AG04449 (cell line): ENCODE data around the gene SLC16A3.
"Not testable (repeated sequence)": the region's sequence is repeated elsewhere in the genome, so short reads cannot be mapped to it uniquely, and the experiment has no call there.

Experiments used
- CTCF ChIA-PET: fragments of 350-600 bp; formaldehyde crosslinking; extraction: SDS; loops from one replicate; lab custom pipeline; 2021; ENCODE audit warnings: antibody characterized with exemption; lab: Yijun Ruan, JAX
- POLR2A ChIA-PET: fragments of 400-600, 350-600 bp; formaldehyde crosslinking; extraction: SDS; loops from one replicate; lab custom pipeline; 2020; ENCODE audit warnings: antibody characterized with exemption, inconsistent platforms; lab: Yijun Ruan, JAX
- DNase-seq: peaks from one replicate; pipeline ENCODE4 v3.0.0-alpha.2; 2010; ENCODE audit warnings: low read depth, low spot score
- H3K4me3 ChIP-seq: 2 replicates; pipeline ENCODE4 v1.5.1; 2011; ENCODE audit warnings: low read depth, mild to moderate bottlenecking, control low read depth, low read length
- TF ChIP-seq, protein P1 (sequence below): IDR thresholded peaks from one replicate; pipeline ENCODE4 v1.5.1; 2011; ENCODE audit warnings: mild to moderate bottlenecking, moderate library complexity, low read length, control low read depth, inconsistent platforms; ENCODE audit not compliant: insufficient read depth; ENCODE audit errors: missing control alignments

The SLC16A3 gene

DNA sequence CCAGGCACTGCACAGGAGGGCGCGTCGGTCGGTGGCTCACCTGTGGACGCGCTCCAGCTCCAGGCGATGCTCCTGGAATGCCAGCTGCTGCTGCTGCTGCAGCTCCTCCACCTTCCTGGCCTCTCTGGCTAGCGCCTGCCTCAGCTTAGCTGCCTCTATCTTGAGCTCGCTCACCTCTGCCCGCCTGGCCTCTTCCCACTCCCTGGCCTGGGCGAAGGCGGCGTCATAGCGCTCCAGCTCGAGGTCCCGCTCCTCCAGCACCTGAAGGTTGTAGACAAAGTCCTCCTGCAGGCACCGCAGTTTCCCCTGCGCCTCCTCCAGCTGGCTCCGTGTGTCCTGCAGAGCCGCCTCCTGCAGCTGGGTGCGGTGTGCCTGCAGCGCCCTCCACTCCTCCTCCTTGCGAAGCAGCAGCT, 27.3 kb upstream of the SLC16A3 start:
- DNase-seq: no peak
- ChIA-PET CTCF (interaction anchor here (1.1 kb wide), 1 partner anchor 40 kb away, joined by 4 read pairs; no protein-coding TSS in a partner anchor), POLR2A (interaction anchor here (0.7 to 2.4 kb wide), 3 partner anchors 10 to 42 kb away, joined by 6 to 9 read pairs (median 6); partner anchors contain the start of gene SLC16A3)
- H3K4me3 ChIP-seq: no peak overlapping the region
- TF ChIP-seq, protein P1, sequence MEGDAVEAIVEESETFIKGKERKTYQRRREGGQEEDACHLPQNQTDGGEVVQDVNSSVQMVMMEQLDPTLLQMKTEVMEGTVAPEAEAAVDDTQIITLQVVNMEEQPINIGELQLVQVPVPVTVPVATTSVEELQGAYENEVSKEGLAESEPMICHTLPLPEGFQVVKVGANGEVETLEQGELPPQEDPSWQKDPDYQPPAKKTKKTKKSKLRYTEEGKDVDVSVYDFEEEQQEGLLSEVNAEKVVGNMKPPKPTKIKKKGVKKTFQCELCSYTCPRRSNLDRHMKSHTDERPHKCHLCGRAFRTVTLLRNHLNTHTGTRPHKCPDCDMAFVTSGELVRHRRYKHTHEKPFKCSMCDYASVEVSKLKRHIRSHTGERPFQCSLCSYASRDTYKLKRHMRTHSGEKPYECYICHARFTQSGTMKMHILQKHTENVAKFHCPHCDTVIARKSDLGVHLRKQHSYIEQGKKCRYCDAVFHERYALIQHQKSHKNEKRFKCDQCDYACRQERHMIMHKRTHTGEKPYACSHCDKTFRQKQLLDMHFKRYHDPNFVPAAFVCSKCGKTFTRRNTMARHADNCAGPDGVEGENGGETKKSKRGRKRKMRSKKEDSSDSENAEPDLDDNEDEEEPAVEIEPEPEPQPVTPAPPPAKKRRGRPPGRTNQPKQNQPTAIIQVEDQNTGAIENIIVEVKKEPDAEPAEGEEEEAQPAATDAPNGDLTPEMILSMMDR: no peak

DNA sequence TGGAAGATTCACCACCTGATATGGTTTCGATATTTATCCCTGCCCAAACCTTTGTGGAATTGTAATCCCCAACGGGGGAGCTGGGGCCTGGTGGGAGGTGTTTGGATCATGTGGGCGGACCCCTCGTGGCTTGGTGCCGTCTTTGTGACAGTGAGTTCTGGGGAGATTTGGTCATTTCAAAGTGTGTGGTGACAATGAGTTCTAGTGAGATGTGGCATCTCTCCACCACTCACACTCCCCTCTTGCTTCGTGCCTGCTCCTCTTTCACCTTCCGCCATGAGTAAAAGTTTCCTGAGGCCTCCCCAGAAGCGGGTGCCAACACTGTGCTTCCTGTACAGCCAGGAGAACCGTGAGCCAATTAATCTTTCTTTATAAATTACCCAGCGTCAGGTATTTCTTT, 25.9 kb upstream of the SLC16A3 start:
- ChIA-PET POLR2A (no interaction called here), CTCF (interaction anchor here (1.3 to 5.2 kb wide), 2 partner anchors 37 to 173 kb away, joined by 4 to 95 read pairs; no protein-coding TSS in a partner anchor)
- no peak overlapping the region for H3K4me3 ChIP-seq

DNA sequence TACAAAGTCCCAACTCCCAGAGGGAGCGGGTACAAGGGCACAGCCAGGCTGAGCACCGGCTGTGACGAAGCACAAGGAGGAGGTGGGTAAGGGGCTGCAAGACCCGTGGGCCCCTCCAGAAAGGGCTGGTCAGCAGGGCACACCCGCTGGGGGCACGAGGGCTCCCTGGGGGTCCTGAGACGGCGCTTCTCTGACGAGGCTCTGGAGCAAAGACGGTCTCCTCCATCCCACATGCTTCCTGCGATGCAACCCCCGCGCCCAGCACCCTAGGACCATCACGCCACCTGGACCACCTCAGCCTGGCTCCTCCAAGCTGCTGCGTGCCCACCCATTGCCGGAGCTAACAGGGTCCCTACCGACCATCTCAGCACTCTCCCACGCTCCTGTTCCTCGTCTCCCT, 24.9 kb upstream of the SLC16A3 start:
- no peak overlapping the region for H3K4me3 ChIP-seq
- ChIA-PET POLR2A (interaction anchor here (1.7 kb wide), 1 partner anchor 35 kb away, joined by 5 read pairs; no protein-coding TSS in a partner anchor), CTCF (interaction anchor here (0.9 to 5.2 kb wide), 3 partner anchors 10 to 267 kb away, joined by 3 to 95 read pairs (median 4); partner anchors contain the start of gene PYCR1)
- no peak for DNase-seq
- TF ChIP-seq, protein P1: no peak

More for the DNA sequence above, 25.9 kb upstream of the SLC16A3 start:
- no peak for DNase-seq
- TF ChIP-seq, protein P1: no peak

DNA sequence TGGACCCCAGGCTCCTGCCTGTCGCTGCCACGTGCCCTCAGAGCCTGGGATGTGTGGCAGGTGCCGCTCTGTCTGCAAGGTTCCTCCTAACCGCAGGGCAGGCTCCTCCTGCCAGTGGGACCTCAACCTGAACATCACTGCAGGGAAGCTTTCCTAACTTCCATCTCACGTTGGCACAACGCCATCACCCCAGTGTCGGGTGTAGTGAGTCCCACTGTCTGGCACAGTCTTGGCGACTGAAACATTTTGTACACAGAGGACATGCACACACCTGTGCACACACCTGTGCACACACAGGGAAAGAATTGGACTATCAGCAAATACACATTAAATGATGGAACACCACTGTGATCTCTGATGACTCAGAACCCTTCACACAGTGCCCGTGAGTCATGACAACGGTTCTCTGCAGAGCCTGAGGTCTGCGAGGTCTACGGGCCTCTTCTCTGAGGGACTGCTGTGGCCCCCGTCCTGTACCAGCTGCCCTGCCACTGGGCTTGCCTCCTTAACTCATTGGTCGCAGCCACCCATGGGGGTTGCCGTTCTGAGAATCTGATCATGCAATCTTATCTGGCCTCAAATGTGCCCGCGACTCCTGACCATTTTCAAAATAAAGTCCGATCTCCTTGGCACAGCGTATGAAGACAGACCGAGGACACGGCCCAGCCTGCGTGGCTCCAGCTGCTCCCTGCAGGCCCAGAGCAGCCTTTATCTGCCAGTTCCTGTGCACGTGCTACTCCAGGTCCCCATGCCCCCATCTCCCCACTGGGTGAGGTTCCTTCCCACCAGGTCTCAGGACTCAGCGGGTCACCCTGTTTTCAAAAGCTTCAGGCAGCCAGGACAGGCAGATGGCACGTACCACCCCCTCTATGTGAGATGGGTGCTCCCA, 23.8 kb upstream of the SLC16A3 start:
- POLR2A ChIA-PET: interaction anchor here (0.9 to 2.3 kb wide), 6 partner anchors 16 to 38 kb away, joined by 3 to 20 read pairs (median 5); partner anchors contain the start of gene SLC16A3
- TF ChIP-seq, protein P1: no peak
- no peak for DNase-seq
- no peak overlapping the region for H3K4me3 ChIP-seq
- CTCF ChIA-PET: interaction anchor here (0.9 to 5.2 kb wide), 13 partner anchors 9 to 134 kb away, joined by 3 to 95 read pairs (median 8); partner anchors contain the start of gene SLC16A3

DNA sequence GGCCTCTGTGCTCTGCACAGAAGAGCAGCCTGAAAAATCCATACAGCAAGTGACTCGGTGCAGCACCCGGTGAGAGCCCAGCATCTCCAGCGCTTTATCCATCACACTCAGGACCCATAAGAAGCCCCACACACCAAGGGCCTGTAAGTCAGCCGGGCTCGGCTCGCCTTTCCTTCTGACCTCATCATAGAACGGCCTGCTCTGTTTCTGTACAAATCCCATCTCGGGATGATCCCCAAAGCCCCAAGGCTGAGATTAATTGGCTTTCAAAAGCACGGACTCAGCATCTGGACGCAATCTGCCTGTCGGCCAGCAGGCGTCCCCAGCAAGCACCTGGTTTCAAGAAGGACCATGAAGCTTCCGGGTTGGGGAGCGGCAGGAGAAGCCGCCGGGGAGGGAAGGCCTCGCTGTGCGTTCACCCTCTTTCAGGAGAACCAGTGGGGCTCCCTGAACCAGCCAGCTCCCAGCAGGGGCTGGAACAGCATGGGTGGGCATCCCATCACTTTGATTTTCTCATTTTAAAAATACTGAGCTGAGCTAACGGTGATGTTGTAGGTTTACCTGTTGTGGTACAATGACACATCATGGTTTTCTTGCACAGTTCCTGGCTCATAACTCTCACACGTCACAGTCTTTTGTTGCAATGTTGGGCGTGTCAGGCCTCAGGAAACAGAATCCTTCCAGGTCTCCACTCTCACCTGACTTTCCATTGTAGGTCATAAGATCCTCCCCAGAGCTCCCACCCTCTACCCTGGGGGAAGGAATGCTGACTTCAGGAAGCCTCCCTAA, 22.9 kb upstream of the SLC16A3 start:
- ChIA-PET CTCF (interaction anchor here (0.7 to 5.2 kb wide), 20 partner anchors 9 to 168 kb away, joined by 3 to 95 read pairs (median 6); partner anchors contain the start of genes DCXR and SLC16A3), POLR2A (interaction anchor here (0.6 to 2.3 kb wide), 6 partner anchors 15 to 41 kb away, joined by 3 to 20 read pairs (median 4); partner anchors contain the start of gene SLC16A3)
- no peak overlapping the region for H3K4me3 ChIP-seq
- TF ChIP-seq, protein P1: peak; percentile 79
- peak; percentile 50 for DNase-seq

DNA sequence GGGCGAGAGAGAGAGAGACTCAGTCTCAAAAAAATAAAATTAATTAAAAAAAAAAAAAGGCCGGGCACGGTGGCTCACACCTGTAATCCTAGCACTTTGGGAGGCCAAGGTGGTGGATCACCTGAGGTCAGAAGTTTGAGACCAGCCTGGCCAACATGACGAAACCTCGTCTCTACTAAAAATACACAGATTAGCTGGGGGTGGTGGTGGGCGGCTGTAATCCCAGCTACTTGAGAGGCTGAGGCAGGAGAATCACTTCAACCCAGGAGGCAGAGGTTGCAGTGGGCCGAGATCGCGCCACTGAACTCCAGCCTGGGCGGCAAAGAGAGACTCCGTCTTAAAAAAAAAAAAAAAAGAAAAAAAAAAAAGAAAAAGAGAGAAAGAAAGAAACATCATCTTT, 18.2 kb upstream of the SLC16A3 start:
- POLR2A ChIA-PET, H3K4me3 ChIP-seq, DNase-seq: not testable (repeated sequence)
- CTCF ChIA-PET: interaction anchor here (1.4 kb wide), 1 partner anchor 21 kb away, joined by 3 read pairs; no protein-coding TSS in a partner anchor
